NOMO-1 treated with dmso at 0.1 percent for 144 hours (cell line): ENCODE measurements around the gene USP34.
"Not testable (repeated sequence)": the region's sequence is repeated elsewhere in the genome, so short reads cannot be mapped to it uniquely, and the experiment has no call there.

ENCODE experiments used
- DNase-seq: peaks from one replicate; lab custom pipeline; 2025; ENCODE audit not compliant: unreplicated experiment; lab: John Stamatoyannopoulos, UW

The USP34 gene

GRCh38 chr2:61165946-61166345 lies 304.9 kb downstream of the USP34 start:
- DNase-seq = no peak

- DNase-seq = not testable (repeated sequence)
Observed at GRCh38 chr2:61165082-61165481, 305.8 kb downstream of the USP34 start.

- no peak for DNase-seq
Observed at GRCh38 chr2:61162721-61163120, 308.2 kb downstream of the USP34 start.

- no peak for DNase-seq
Observed at GRCh38 chr2:61161888-61162287, 309.0 kb downstream of the USP34 start, which contains the start of gene C2orf74. Gene C2orf74 (plus strand): TSS chr2:61162188. CDS start chr2:61162515, 327 bp downstream.

GRCh38 chr2:61158356-61158955 lies 312.4 kb downstream of the USP34 start:
- peak; percentile 2 for DNase-seq

- no peak for DNase-seq
Observed at GRCh38 chr2:61157371-61158003, 313.4 kb downstream of the USP34 start.

- no peak for DNase-seq
Observed at GRCh38 chr2:61151436-61151835, 319.5 kb downstream of the USP34 start.

- DNase-seq = no peak
Observed at GRCh38 chr2:61149074-61149473, 321.8 kb downstream of the USP34 start.

- not testable (repeated sequence) for DNase-seq
Observed at GRCh38 chr2:61148091-61148490, 322.8 kb downstream of the USP34 start.

GRCh38 chr2:61145990-61146389 lies 324.9 kb downstream of the USP34 start:
- DNase-seq = no peak

- DNase-seq = peak; percentile 89
Observed at GRCh38 chr2:61144697-61145268, 326.1 kb downstream of the USP34 start.

- DNase-seq = no peak
Observed at GRCh38 chr2:61141151-61141550, 329.7 kb downstream of the USP34 start.

GRCh38 chr2:61138859-61139258 lies 332.0 kb downstream of the USP34 start:
- DNase-seq = no peak
